ENCODE measurements around the gene IFFO2. TPM values are rescaled to one million over a fixed set of nuclear protein-coding genes. Genes with fewer than 3 reads are reported as not detected.

The IFFO2 gene
- total and polyA plus RNA-seq, 2 of the 13 experiments (the other 11 are each of a cell fraction or from before 2014, with no cell fraction given), result 7.3 to 16.7 TPM

DNA sequence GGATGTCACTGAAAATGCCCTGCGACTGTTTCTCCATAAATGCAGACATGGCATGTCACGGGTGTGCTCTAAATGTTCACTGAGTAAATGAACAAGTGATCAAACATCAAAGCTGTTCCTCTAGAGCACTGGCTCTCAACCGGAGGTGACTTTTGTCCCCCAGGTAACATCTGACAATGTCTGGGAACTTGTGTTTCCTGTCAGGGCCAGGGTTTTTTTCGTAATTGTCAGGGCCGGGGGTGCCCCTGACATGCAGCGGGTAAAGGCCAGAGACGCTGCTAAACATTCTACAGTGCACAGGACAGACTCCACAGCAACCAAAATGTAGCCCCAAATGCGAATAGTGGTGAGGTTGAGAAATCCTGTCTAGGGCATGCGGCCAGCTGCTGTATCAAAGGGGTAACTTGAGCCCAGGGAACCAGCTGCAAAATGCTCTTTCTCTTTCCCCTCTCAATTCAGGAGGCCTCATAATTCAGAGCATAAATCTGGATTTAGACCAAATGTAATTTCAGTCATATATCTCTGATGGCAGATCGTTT, 56.1 kb downstream of the IFFO2 start (continued):
- TF ChIP-seq ESRRA (CRISPR knock-in tag; IDR thresholded peaks at IDR 0.05; ENCODE audit: low read depth) (peak; percentile 56), NPAS2 (CRISPR knock-in tag; IDR thresholded peaks at IDR 0.05; ENCODE audit: borderline replicate concordance) (no peak), ZNF543 (CRISPR knock-in tag; IDR thresholded peaks at IDR 0.05) (no peak), ZNF205 (CRISPR knock-in tag; IDR thresholded peaks at IDR 0.05) (peak; percentile 73; the same call in 1 of the 2 replicates), ZNF180 (CRISPR knock-in tag; IDR thresholded peaks at IDR 0.05; ENCODE audit: borderline replicate concordance, low read depth) (no peak), NCOA5 (CRISPR knock-in tag; IDR thresholded peaks at IDR 0.05) (no peak)
- TF ChIP-seq, protein P1, sequence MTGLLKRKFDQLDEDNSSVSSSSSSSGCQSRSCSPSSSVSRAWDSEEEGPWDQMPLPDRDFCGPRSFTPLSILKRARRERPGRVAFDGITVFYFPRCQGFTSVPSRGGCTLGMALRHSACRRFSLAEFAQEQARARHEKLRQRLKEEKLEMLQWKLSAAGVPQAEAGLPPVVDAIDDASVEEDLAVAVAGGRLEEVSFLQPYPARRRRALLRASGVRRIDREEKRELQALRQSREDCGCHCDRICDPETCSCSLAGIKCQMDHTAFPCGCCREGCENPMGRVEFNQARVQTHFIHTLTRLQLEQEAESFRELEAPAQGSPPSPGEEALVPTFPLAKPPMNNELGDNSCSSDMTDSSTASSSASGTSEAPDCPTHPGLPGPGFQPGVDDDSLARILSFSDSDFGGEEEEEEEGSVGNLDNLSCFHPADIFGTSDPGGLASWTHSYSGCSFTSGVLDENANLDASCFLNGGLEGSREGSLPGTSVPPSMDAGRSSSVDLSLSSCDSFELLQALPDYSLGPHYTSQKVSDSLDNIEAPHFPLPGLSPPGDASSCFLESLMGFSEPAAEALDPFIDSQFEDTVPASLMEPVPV (CRISPR knock-in tag; IDR thresholded peaks at IDR 0.05), result no peak
- TF ChIP-seq, protein P2, sequence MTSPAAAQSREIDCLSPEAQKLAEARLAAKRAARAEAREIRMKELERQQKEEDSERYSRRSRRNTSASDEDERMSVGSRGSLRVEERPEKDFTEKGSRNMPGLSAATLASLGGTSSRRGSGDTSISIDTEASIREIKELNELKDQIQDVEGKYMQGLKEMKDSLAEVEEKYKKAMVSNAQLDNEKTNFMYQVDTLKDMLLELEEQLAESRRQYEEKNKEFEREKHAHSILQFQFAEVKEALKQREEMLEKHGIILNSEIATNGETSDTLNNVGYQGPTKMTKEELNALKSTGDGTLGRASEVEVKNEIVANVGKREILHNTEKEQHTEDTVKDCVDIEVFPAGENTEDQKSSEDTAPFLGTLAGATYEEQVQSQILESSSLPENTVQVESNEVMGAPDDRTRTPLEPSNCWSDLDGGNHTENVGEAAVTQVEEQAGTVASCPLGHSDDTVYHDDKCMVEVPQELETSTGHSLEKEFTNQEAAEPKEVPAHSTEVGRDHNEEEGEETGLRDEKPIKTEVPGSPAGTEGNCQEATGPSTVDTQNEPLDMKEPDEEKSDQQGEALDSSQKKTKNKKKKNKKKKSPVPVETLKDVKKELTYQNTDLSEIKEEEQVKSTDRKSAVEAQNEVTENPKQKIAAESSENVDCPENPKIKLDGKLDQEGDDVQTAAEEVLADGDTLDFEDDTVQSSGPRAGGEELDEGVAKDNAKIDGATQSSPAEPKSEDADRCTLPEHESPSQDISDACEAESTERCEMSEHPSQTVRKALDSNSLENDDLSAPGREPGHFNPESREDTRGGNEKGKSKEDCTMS (CRISPR knock-in tag; conservative IDR thresholded peaks at IDR 0.05), result no peak
- TF ChIP-seq, protein P3, sequence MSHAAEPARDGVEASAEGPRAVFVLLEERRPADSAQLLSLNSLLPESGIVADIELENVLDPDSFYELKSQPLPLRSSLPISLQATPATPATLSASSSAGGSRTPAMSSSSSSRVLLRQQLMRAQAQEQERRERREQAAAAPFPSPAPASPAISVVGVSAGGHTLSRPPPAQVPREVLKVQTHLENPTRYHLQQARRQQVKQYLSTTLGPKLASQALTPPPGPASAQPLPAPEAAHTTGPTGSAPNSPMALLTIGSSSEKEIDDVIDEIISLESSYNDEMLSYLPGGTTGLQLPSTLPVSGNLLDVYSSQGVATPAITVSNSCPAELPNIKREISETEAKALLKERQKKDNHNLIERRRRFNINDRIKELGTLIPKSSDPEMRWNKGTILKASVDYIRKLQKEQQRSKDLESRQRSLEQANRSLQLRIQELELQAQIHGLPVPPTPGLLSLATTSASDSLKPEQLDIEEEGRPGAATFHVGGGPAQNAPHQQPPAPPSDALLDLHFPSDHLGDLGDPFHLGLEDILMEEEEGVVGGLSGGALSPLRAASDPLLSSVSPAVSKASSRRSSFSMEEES (CRISPR knock-in tag; IDR thresholded peaks at IDR 0.05), result peak; percentile 98
- TF ChIP-seq, protein P4, sequence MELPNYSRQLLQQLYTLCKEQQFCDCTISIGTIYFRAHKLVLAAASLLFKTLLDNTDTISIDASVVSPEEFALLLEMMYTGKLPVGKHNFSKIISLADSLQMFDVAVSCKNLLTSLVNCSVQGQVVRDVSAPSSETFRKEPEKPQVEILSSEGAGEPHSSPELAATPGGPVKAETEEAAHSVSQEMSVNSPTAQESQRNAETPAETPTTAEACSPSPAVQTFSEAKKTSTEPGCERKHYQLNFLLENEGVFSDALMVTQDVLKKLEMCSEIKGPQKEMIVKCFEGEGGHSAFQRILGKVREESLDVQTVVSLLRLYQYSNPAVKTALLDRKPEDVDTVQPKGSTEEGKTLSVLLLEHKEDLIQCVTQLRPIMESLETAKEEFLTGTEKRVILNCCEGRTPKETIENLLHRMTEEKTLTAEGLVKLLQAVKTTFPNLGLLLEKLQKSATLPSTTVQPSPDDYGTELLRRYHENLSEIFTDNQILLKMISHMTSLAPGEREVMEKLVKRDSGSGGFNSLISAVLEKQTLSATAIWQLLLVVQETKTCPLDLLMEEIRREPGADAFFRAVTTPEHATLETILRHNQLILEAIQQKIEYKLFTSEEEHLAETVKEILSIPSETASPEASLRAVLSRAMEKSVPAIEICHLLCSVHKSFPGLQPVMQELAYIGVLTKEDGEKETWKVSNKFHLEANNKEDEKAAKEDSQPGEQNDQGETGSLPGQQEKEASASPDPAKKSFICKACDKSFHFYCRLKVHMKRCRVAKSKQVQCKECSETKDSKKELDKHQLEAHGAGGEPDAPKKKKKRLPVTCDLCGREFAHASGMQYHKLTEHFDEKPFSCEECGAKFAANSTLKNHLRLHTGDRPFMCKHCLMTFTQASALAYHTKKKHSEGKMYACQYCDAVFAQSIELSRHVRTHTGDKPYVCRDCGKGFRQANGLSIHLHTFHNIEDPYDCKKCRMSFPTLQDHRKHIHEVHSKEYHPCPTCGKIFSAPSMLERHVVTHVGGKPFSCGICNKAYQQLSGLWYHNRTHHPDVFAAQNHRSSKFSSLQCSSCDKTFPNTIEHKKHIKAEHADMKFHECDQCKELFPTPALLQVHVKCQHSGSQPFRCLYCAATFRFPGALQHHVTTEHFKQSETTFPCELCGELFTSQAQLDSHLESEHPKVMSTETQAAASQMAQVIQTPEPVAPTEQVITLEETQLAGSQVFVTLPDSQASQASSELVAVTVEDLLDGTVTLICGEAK (IDR thresholded peaks at IDR 0.05), result no peak
- TF ChIP-seq, protein P4 (CRISPR knock-in tag; IDR thresholded peaks at IDR 0.05), result peak; percentile 59; the same call in 1 of the 2 replicates
